H1 (cell line): ENCODE measurements around the gene UCHL1. TPM values are rescaled to one million over a fixed set of nuclear protein-coding genes. Genes with fewer than 3 reads are reported as not detected.

ENCODE experiments used
- CTCF ChIA-PET: fragments of 300-600 bp; sonication (Branson Sonifier 250); formaldehyde crosslinking; loops from one replicate; lab custom pipeline; 2021; ENCODE audit not compliant: partially characterized antibody; lab: Charles Lee
- POLR2A ChIA-PET: fragments of 300-600 bp; sonication (Branson Sonifier 250); formaldehyde crosslinking; loops from one replicate; lab custom pipeline; 2021; ENCODE audit warnings: inconsistent platforms; ENCODE audit not compliant: partially characterized antibody; lab: Charles Lee
- DNase-seq, 2 experiments: peaks; one replicate each; pipeline versions ENCODE4 v3.0.0 to v3.0.0-alpha.2; 2010 to 2022; ENCODE audit warnings: low spot score in 2 of 2, low read depth in 1 of 2, mixed read lengths in 1 of 2
- FAIRE-seq: peaks from 2 replicates; lab custom pipeline; 2011; peaks lifted over from hg19 to GRCh38; lab: Jason Lieb, UNC
- H2AFZ ChIP-seq: 2 replicates; pipeline ENCODE4 v1.8.1; 2012; ENCODE audit warnings: low read length, inconsistent platforms
- H2AK5ac ChIP-seq: 2 replicates; pipeline ENCODE4 v1.6.1; 2013; ENCODE audit warnings: low read depth, low read length
- H2BK120ac ChIP-seq: replicated peaks from 2 replicates; pipeline ENCODE3; 2013; ENCODE audit warnings: low read depth, low read length, inconsistent platforms
- H2BK12ac ChIP-seq: 2 replicates; pipeline ENCODE4 v1.6.1; 2013; ENCODE audit warnings: low read depth, low read length
- H2BK15ac ChIP-seq: 2 replicates; pipeline ENCODE4 v1.6.1; 2013; ENCODE audit warnings: low read length
- H2BK20ac ChIP-seq: 2 replicates; pipeline ENCODE4 v1.6.1; 2013; ENCODE audit warnings: low read length
- H2BK5ac ChIP-seq: 2 replicates; pipeline ENCODE4 v1.6.1; 2013; ENCODE audit warnings: low read depth, low read length
- H3K14ac ChIP-seq: 2 replicates; pipeline ENCODE4 v1.6.1; 2013; ENCODE audit warnings: inconsistent platforms; ENCODE audit not compliant: insufficient read length
- H3K18ac ChIP-seq: 2 replicates; pipeline ENCODE4 v1.6.1; 2013; ENCODE audit warnings: low read length; ENCODE audit errors: extremely low read depth
- H3K23ac ChIP-seq: 2 replicates; pipeline ENCODE4 v1.6.1; 2013; ENCODE audit warnings: inconsistent platforms; ENCODE audit not compliant: insufficient read length
- H3K23me2 ChIP-seq: 2 replicates; pipeline ENCODE4 v1.6.1; 2013; ENCODE audit warnings: low read depth, low read length
- H3K27ac ChIP-seq: 2 replicates; pipeline ENCODE4 v1.6.1; 2011; ENCODE audit warnings: low read depth, low read length, inconsistent platforms
- H3K27me3 ChIP-seq, 4 experiments: replicated peaks in 1 of 4; 1 replicate in 1 of 4; 2 replicates in 3 of 4; pipeline versions ENCODE4 v1.6.1 to v1.8.1; 2011 to 2013; ENCODE audit warnings: low read length in 3 of 4, mild to moderate bottlenecking in 3 of 4, inconsistent platforms in 2 of 4, mixed read lengths in 2 of 4, moderate library complexity in 1 of 4; ENCODE audit not compliant: control insufficient read depth in 3 of 4, insufficient read depth in 3 of 4; ENCODE audit errors: extremely low read depth in 1 of 4
- H3K36me3 ChIP-seq, 4 experiments: 2 replicates each; pipeline versions ENCODE4 v1.6.1 to v1.8.1; 2011 to 2013; ENCODE audit warnings: mild to moderate bottlenecking in 4 of 4, low read length in 3 of 4, moderate library complexity in 2 of 4, control low read depth in 1 of 4, inconsistent platforms in 1 of 4; ENCODE audit not compliant: insufficient read depth in 4 of 4, control insufficient read depth in 2 of 4
- H3K4ac ChIP-seq: replicated peaks from 2 replicates; pipeline ENCODE3; 2013; ENCODE audit warnings: low read length, low read depth, mixed read lengths, inconsistent platforms; ENCODE audit not compliant: insufficient read length
- H3K4me1 ChIP-seq, 4 experiments: replicated peaks in 1 of 4; 1 replicate in 1 of 4; 2 replicates in 3 of 4; pipeline versions ENCODE4 v1.6.1 to v1.8.1; 2011 to 2013; ENCODE audit warnings: low read length in 3 of 4, inconsistent platforms in 2 of 4, mixed read lengths in 1 of 4; ENCODE audit not compliant: insufficient read depth in 4 of 4, control insufficient read depth in 3 of 4
- H3K4me2 ChIP-seq, 2 experiments: 2 replicates each; pipeline versions ENCODE4 v1.6.1 to v1.8.1; 2011 to 2013; ENCODE audit warnings: low read depth in 2 of 2, low read length in 2 of 2, control low read depth in 1 of 2, inconsistent platforms in 1 of 2, mild to moderate bottlenecking in 1 of 2; ENCODE audit not compliant: insufficient read depth in 1 of 2
- H3K4me3 ChIP-seq, 4 experiments: fragments of 200-600, 300-600 bp in 1 of 4; sonication (generic), shearing (Covaris generic), sonication (Bioruptor Twin) in 1 of 4; 2 replicates each; pipeline versions ENCODE4 v1.5.1 to v1.8.1; 2011 to 2016; ENCODE audit warnings: low read length in 4 of 4, low read depth in 3 of 4, control low read depth in 2 of 4, inconsistent platforms in 2 of 4, mild to moderate bottlenecking in 2 of 4, mixed read lengths in 1 of 4, moderate library complexity in 1 of 4; ENCODE audit not compliant: insufficient read depth in 2 of 4; ENCODE audit errors: extremely low read depth in 1 of 4
- H3K56ac ChIP-seq: replicated peaks from 2 replicates; pipeline ENCODE3; 2013; ENCODE audit warnings: low read depth, mild to moderate bottlenecking, mixed read lengths, low read length, inconsistent platforms; ENCODE audit not compliant: insufficient read length
- H3K79me1 ChIP-seq: 2 replicates; pipeline ENCODE4 v1.6.1; 2013; ENCODE audit warnings: low read depth, low read length, control low read depth
- H3K79me2 ChIP-seq, 2 experiments: 2 replicates each; pipeline versions ENCODE4 v1.6.1 to v1.8.1; 2012 to 2013; ENCODE audit warnings: low read length in 2 of 2, mild to moderate bottlenecking in 2 of 2, inconsistent platforms in 1 of 2; ENCODE audit not compliant: insufficient read depth in 2 of 2, control insufficient read depth in 1 of 2
- H3K9ac ChIP-seq, 4 experiments: replicated peaks in 1 of 4; 1 replicate in 1 of 4; 2 replicates in 3 of 4; pipeline versions ENCODE4 v1.6.1 to v1.8.1; 2011 to 2013; ENCODE audit warnings: low read depth in 3 of 4, low read length in 3 of 4, control low read depth in 2 of 4, mild to moderate bottlenecking in 2 of 4, moderate library complexity in 2 of 4, inconsistent platforms in 1 of 4; ENCODE audit errors: extremely low read depth in 1 of 4
- H3K9me3 ChIP-seq, 2 experiments: 2 replicates each; pipeline versions ENCODE4 v1.6.1 to v1.8.1; 2012 to 2013; ENCODE audit warnings: mild to moderate bottlenecking in 2 of 2, moderate library complexity in 2 of 2, control low read depth in 1 of 2, inconsistent platforms in 1 of 2, low read depth in 1 of 2, low read length in 1 of 2, mixed read lengths in 1 of 2; ENCODE audit not compliant: insufficient read depth in 2 of 2
- H4K20me1 ChIP-seq, 2 experiments: replicated peaks in 1 of 2; 2 replicates each; pipeline versions ENCODE3 to v1.8.1; 2011 to 2013; ENCODE audit warnings: inconsistent platforms in 2 of 2, low read length in 2 of 2, mild to moderate bottlenecking in 1 of 2; ENCODE audit not compliant: insufficient read depth in 2 of 2, control insufficient read depth in 1 of 2
- H4K5ac ChIP-seq: 2 replicates; pipeline ENCODE4 v1.6.1; 2013; ENCODE audit warnings: low read length, low read depth, mixed read lengths, inconsistent platforms; ENCODE audit not compliant: insufficient read length
- H4K8ac ChIP-seq: 2 replicates; pipeline ENCODE4 v1.8.0; 2013; ENCODE audit warnings: mild to moderate bottlenecking, moderate library complexity, low read length, inconsistent platforms; ENCODE audit not compliant: insufficient read depth; ENCODE audit errors: extremely low read depth
- H4K91ac ChIP-seq: replicated peaks from 2 replicates; pipeline ENCODE3; 2013; ENCODE audit warnings: low read length, mixed read lengths, inconsistent platforms; ENCODE audit not compliant: insufficient read length
- CREB1 ChIP-seq: IDR thresholded peaks from 2 replicates; pipeline ENCODE4 v1.6.1; 2012; ENCODE audit warnings: inconsistent platforms
- EZH2 ChIP-seq: fragments of 200-600 bp; sonication (generic); IDR thresholded peaks from 2 replicates; pipeline ENCODE4 v1.7.1; 2012; ENCODE audit warnings: low read depth, mild to moderate bottlenecking, moderate library complexity, low read length, inconsistent platforms; ENCODE audit not compliant: severe bottlenecking
- GABPA ChIP-seq: IDR thresholded peaks from 2 replicates; pipeline ENCODE4 v1.6.1; 2011; ENCODE audit warnings: mild to moderate bottlenecking, low read length, moderate library complexity, borderline replicate concordance; ENCODE audit not compliant: insufficient read depth
- KDM1A ChIP-seq: fragments of 200-600, 300-600 bp; sonication (generic); IDR thresholded peaks from 2 replicates; pipeline ENCODE4 v1.7.1; 2016; ENCODE audit warnings: mild to moderate bottlenecking, low read length, borderline replicate concordance
- RBBP5 ChIP-seq: IDR thresholded peaks from 2 replicates; pipeline ENCODE4 v1.7.1; 2012; ENCODE audit warnings: low read depth, mild to moderate bottlenecking, inconsistent platforms, low read length, moderate library complexity, borderline replicate concordance
- SIRT6 ChIP-seq: IDR thresholded peaks from one replicate; pipeline ENCODE4 v1.7.1; 2012; ENCODE audit warnings: low read length, inconsistent platforms
- SP2 ChIP-seq: IDR thresholded peaks from 2 replicates; pipeline ENCODE4 v1.6.1; 2012; ENCODE audit warnings: mild to moderate bottlenecking, low read length, inconsistent platforms
- SP4 ChIP-seq: IDR thresholded peaks from 2 replicates; pipeline ENCODE4 v1.6.1; 2012; ENCODE audit warnings: low read length, inconsistent platforms
- WGBS, 2 experiments: shearing (Covaris generic) in 1 of 2; methylation state at CpG; one replicate each; pipeline versions ENCODE4 v1.1.6 to v1.1.7; 2013 to 2015; ENCODE audit warnings: low lambda C conversion rate in 2 of 2, mixed read lengths in 2 of 2, inconsistent platforms in 1 of 2, low coverage in 1 of 2, missing lambda C conversion rate in 1 of 2; ENCODE audit not compliant: insufficient replicate concordance in 2 of 2, insufficient coverage in 1 of 2, insufficient read length in 1 of 2; ENCODE audit errors: extremely low coverage in 1 of 2, missing lambda C conversion rate in 1 of 2; 5-methylcytosine and 5-hydroxymethylcytosine counted together
- polyA plus RNA-seq, 7 experiments: library from polyadenylated mRNA; depleted of rRNA in 3 of 7; stranded (reverse) in 5 of 7; unstranded in 2 of 7; fragments of >200 nt in 5 of 7; fragments of 200-250 nt in 2 of 7; gene quantifications; 1 replicate in 5 of 7; 2 replicates in 1 of 7; 4 replicates in 1 of 7; pipeline versions ENCODE4 v1.2.1 to v1.2.3, GENCODE V29; 2011 to 2013; ENCODE audit warnings: missing spikeins in 2 of 7, mixed read lengths in 2 of 7
- total RNA-seq: library from RNA; stranded (reverse); fragmentation: NEBNext Ultra II Directional; extraction: Animal tissue kit (Norgen Biotek cat#: 25700); gene quantifications from 2 replicates; pipeline ENCODE4 v1.2.1, GENCODE V29; 2021
- TF ChIP-seq, protein P1 (sequence below): IDR thresholded peaks from 2 replicates; pipeline ENCODE4 v1.6.1; 2011; ENCODE audit warnings: low read depth, mild to moderate bottlenecking, low read length; ENCODE audit not compliant: insufficient read depth

The UCHL1 gene
- total and polyA plus RNA-seq, 2 of the 8 experiments (the other 6 are each of a cell fraction or from before 2014, with no cell fraction given) = 781 to 1,717 TPM

GRCh38 chr4:41209901-41210300 lies 46.8 kb upstream of the UCHL1 start:
- 95% methylated on average over 9 of the region's 9 CpGs; no CpG with 5 or more reads in 1 of the 2 experiments for WGBS, 2 experiments
- H3K56ac ChIP-seq = no peak overlapping the region
- peaks cover 3 to 14% (median 3%) of the 10 kb centered on the region in 4 experiments; a peak in 6 of 7 replicates for H3K4me1 ChIP-seq
- H3K23ac ChIP-seq = no peak overlapping the region
- no peak overlapping the region for H3K4me3 ChIP-seq
- no peak overlapping the region for H3K14ac ChIP-seq
- no peak overlapping the region for H2AFZ ChIP-seq
- peaks cover 0 to 4% of the 10 kb centered on the region in 2 experiments for H4K20me1 ChIP-seq
- no peak overlapping the region for H3K4me2 ChIP-seq
- H2AK5ac ChIP-seq = no peak overlapping the region
- H3K36me3 ChIP-seq = no peaks in the 10 kb centered on the region
- FAIRE-seq = no peak
- no peaks in the 10 kb centered on the region for H3K9me3 ChIP-seq
- no peak overlapping the region for H4K5ac ChIP-seq
- no peak overlapping the region for H2BK5ac ChIP-seq
- DNase-seq = no peak
- no peak overlapping the region for H4K91ac ChIP-seq
- H3K79me2 ChIP-seq = peaks cover 3 to 81% of the 10 kb centered on the region in 2 experiments
- no peak overlapping the region for H3K18ac ChIP-seq
- no peak overlapping the region for H2BK120ac ChIP-seq
- no peak overlapping the region for H3K27ac ChIP-seq
- peaks cover 7% of the 10 kb centered on the region for H3K79me1 ChIP-seq
- H3K4ac ChIP-seq = no peak overlapping the region
- H4K8ac ChIP-seq = no peak overlapping the region
- H3K9ac ChIP-seq = no peak overlapping the region
- no peak overlapping the region for H2BK15ac ChIP-seq
- POLR2A ChIA-PET = interaction anchor here (1.0 to 1.3 kb wide), 4 partner anchors 11 to 275 kb away, joined by 3 to 4 read pairs (median 3); no protein-coding TSS in a partner anchor
- H2BK20ac ChIP-seq = no peak overlapping the region
- H2BK12ac ChIP-seq = no peak overlapping the region
- peaks cover 7% of the 10 kb centered on the region for H3K23me2 ChIP-seq
- TF ChIP-seq CREB1 = no peak
- TF ChIP-seq SIRT6 = no peak
- TF ChIP-seq, protein P1, sequence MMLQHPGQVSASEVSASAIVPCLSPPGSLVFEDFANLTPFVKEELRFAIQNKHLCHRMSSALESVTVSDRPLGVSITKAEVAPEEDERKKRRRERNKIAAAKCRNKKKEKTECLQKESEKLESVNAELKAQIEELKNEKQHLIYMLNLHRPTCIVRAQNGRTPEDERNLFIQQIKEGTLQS = no peak
- TF ChIP-seq KDM1A = no peak
- TF ChIP-seq EZH2 = no peak
- TF ChIP-seq SP4 = no peak
- TF ChIP-seq RBBP5 = no peak
- TF ChIP-seq SP2 = no peak
- no peak for TF ChIP-seq GABPA
- CTCF ChIA-PET = interaction anchor here (1.3 to 11.0 kb wide), 3 partner anchors 229 to 285 kb away, joined by 4 to 167 read pairs (median 13); no protein-coding TSS in a partner anchor
- no peaks in the 10 kb centered on the region; a peak in 1 of 7 replicates for H3K27me3 ChIP-seq
